Measurements from ENCODE around the gene GTF3C4.

GTF3C4 gene

DNA sequence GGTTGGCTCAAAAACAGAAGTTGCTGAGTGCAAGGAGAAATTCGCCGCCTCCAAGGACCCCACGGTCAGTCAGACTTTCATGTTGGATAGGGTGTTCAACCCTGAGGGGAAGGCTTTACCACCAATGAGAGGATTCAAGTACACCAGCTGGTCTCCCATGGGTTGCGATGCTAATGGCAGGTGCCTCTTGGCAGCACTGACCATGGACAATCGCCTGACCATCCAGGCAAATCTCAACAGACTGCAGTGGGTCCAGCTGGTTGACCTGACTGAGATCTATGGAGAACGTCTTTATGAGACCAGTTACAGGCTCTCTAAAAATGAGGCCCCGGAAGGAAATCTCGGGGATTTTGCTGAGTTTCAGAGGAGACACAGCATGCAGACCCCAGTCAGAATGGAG lies 7.7 kb downstream of the GTF3C4 start:
- peaks cover 25% of the 10 kb centered on the region for H3K79me1 ChIP-seq (replicated peaks; ENCODE audit: low read length, poor library complexity, severe bottlenecking)
- no peak overlapping the region for H3K18ac ChIP-seq (ENCODE audit: low read depth in 1 of 2, low read length in 2 of 2)
- no peak overlapping the region for H2BK120ac ChIP-seq (ENCODE audit: low read depth, low read length)
- H2BK15ac ChIP-seq (ENCODE audit: low read depth, poor library complexity, severe bottlenecking) = no peak overlapping the region
- H3K4ac ChIP-seq (ENCODE audit: low read depth in 1 of 2, low read length in 2 of 2) = no peak overlapping the region
- H2BK12ac ChIP-seq (ENCODE audit: low read length in 2 of 2) = no peak overlapping the region
- H2AFZ ChIP-seq (ENCODE audit: low read depth, low read length) = no peak overlapping the region
- no peak overlapping the region for H3K14ac ChIP-seq (ENCODE audit: low read length in 2 of 2)
- over 99% methylated on average over 8 of the region's 8 CpGs for WGBS
- DNase-seq = no peak
- no peak overlapping the region for H4K8ac ChIP-seq (ENCODE audit: low read length)
- H3K27me3 ChIP-seq (ENCODE audit: control insufficient read depth in 1 of 2, insufficient read depth in 1 of 2, low read length in 2 of 2) = no peaks in the 10 kb centered on the region
- no peak overlapping the region for H3K4me2 ChIP-seq (ENCODE audit: low read length, poor library complexity, severe bottlenecking)
- H3K27ac ChIP-seq (ENCODE audit: low read length, poor library complexity, severe bottlenecking) = no peak overlapping the region
- H2AK5ac ChIP-seq (ENCODE audit: low read length, severe bottlenecking) = no peak overlapping the region
- H3K23ac ChIP-seq (ENCODE audit: low read length in 2 of 2) = no peak overlapping the region
- H3K4me3 ChIP-seq (ENCODE audit: insufficient read depth in 1 of 2, low read depth in 1 of 2, low read length in 2 of 2) = no peak overlapping the region
- no peak overlapping the region for H2BK5ac ChIP-seq (ENCODE audit: low read depth, low read length, poor library complexity, severe bottlenecking)
- H3K9me3 ChIP-seq (ENCODE audit: control insufficient read depth, low read length) = no peaks in the 10 kb centered on the region
- H3K36me3 ChIP-seq (ENCODE audit: control insufficient read depth in 1 of 2, insufficient read depth in 2 of 2, low read depth in 1 of 2, low read length in 2 of 2) = peaks cover 20 to 39% of the 10 kb centered on the region in 2 experiments
- H3K4me1 ChIP-seq (ENCODE audit: control insufficient read depth, insufficient read depth, low read depth, low read length) = peaks cover 4% of the 10 kb centered on the region
- no peak overlapping the region for H3K9ac ChIP-seq (ENCODE audit: low read length)
- H4K91ac ChIP-seq (ENCODE audit: low read length) = no peak overlapping the region

DNA sequence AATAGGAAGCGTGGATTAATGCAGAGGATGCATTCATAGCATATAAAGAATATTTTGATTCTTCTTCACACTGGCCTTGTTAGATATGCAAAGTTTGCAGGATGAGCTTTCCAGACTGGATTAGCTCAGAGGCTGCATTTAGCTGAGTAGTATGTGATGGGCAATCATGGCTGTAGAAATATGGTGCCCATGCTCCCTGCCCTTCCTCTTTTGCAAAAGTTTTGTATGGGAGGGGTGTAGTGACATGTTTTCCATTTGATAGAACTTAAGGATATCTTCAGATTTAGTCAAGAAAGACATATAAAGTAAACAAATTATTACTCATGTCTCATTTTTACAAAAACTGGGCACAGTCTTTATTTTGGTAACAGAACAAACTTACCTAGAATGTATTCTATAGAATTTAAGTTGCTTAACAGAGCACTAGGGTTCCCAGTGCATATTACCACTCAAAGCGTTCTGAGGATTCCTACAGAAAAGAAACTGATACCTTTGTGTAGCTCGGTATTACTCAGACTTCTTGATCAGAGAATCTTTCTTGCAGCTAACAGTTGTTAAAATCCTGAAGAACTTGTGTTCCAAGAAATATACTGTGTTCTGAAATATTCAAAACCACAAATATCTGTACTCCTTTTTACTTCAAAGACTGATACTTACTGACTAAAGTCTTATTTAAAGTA lies 9.8 kb downstream of the GTF3C4 start:
- 100% methylated on average over 3 of the region's 3 CpGs for WGBS
- H2BK12ac ChIP-seq (ENCODE audit: low read length in 2 of 2) = no peak overlapping the region
- no peak overlapping the region for H3K4me2 ChIP-seq (ENCODE audit: low read length, poor library complexity, severe bottlenecking)
- no peak overlapping the region for H2BK5ac ChIP-seq (ENCODE audit: low read depth, low read length, poor library complexity, severe bottlenecking)
- no peak overlapping the region for H2AFZ ChIP-seq (ENCODE audit: low read depth, low read length)
- DNase-seq = no peak
- H4K8ac ChIP-seq (ENCODE audit: low read length) = no peak overlapping the region
- H2BK15ac ChIP-seq (ENCODE audit: low read depth, poor library complexity, severe bottlenecking) = no peak overlapping the region
- H3K9me3 ChIP-seq (ENCODE audit: control insufficient read depth, low read length) = no peaks in the 10 kb centered on the region
- peaks cover 33% of the 10 kb centered on the region for H3K79me1 ChIP-seq (replicated peaks; ENCODE audit: low read length, poor library complexity, severe bottlenecking)
- no peak overlapping the region for H3K4ac ChIP-seq (ENCODE audit: low read depth in 1 of 2, low read length in 2 of 2)
- no peak overlapping the region for H3K23ac ChIP-seq (ENCODE audit: low read length in 2 of 2)
- H3K9ac ChIP-seq (ENCODE audit: low read length) = no peak overlapping the region
- H3K36me3 ChIP-seq (ENCODE audit: control insufficient read depth in 1 of 2, insufficient read depth in 2 of 2, low read depth in 1 of 2, low read length in 2 of 2) = peaks cover 28 to 58% of the 10 kb centered on the region in 2 experiments
- H4K91ac ChIP-seq (ENCODE audit: low read length) = no peak overlapping the region
- H3K27ac ChIP-seq (ENCODE audit: low read length, poor library complexity, severe bottlenecking) = no peak overlapping the region
- no peak overlapping the region for H2BK120ac ChIP-seq (ENCODE audit: low read depth, low read length)
- H3K14ac ChIP-seq (ENCODE audit: low read length in 2 of 2) = no peak overlapping the region
- peaks cover 2% of the 10 kb centered on the region for H3K4me1 ChIP-seq (ENCODE audit: control insufficient read depth, insufficient read depth, low read depth, low read length)
- H3K4me3 ChIP-seq (ENCODE audit: insufficient read depth in 1 of 2, low read depth in 1 of 2, low read length in 2 of 2) = no peak overlapping the region
- no peak overlapping the region for H3K18ac ChIP-seq (ENCODE audit: low read depth in 1 of 2, low read length in 2 of 2)
- H3K27me3 ChIP-seq (ENCODE audit: control insufficient read depth in 1 of 2, insufficient read depth in 1 of 2, low read length in 2 of 2) = no peaks in the 10 kb centered on the region
- no peak overlapping the region for H2AK5ac ChIP-seq (ENCODE audit: low read length, severe bottlenecking)

DNA sequence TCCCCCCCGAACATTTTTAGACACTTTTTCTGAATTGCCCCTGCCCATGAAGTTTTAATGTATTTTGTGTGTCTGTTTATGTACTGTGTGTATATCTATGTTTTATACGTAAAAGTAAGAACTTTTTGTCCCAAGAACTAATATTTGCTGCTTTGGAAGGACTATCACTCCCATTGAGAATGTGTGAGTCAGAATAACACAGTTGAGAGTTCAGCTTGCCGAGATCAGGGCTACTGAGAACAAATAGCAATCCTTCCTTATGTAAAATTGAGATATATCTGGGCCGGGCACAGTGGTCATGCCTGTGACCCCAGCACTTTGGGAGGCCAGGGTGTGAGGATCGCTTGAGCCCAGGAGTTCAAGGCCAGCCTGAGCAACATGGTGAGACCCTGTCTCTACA lies 11.3 kb downstream of the GTF3C4 start:
- Histone ChIP-seq H2AFZ (ENCODE audit: low read depth, low read length) (no peak overlapping the region), H3K4me3 (ENCODE audit: insufficient read depth in 1 of 2, low read depth in 1 of 2, low read length in 2 of 2) (no peak overlapping the region), H3K9ac (ENCODE audit: low read length) (no peak overlapping the region), H4K8ac (ENCODE audit: low read length) (no peak overlapping the region), H4K91ac (ENCODE audit: low read length) (no peak overlapping the region), H2BK12ac (ENCODE audit: low read length in 2 of 2) (no peak overlapping the region), H3K4me1 (ENCODE audit: control insufficient read depth, insufficient read depth, low read depth, low read length) (peaks cover 2% of the 10 kb centered on the region), H3K9me3 (ENCODE audit: control insufficient read depth, low read length) (no peaks in the 10 kb centered on the region), H2BK5ac (ENCODE audit: low read depth, low read length, poor library complexity, severe bottlenecking) (no peak overlapping the region), H3K4me2 (ENCODE audit: low read length, poor library complexity, severe bottlenecking) (no peak overlapping the region), H3K27ac (ENCODE audit: low read length, poor library complexity, severe bottlenecking) (no peak overlapping the region), H2AK5ac (ENCODE audit: low read length, severe bottlenecking) (no peak overlapping the region), H2BK120ac (ENCODE audit: low read depth, low read length) (no peak overlapping the region), H3K14ac (ENCODE audit: low read length in 2 of 2) (no peak overlapping the region), H3K18ac (ENCODE audit: low read depth in 1 of 2, low read length in 2 of 2) (no peak overlapping the region), H3K4ac (ENCODE audit: low read depth in 1 of 2, low read length in 2 of 2) (no peak overlapping the region), H3K36me3 (ENCODE audit: control insufficient read depth in 1 of 2, insufficient read depth in 2 of 2, low read depth in 1 of 2, low read length in 2 of 2) (peaks cover 29 to 73% of the 10 kb centered on the region in 2 experiments), H3K27me3 (ENCODE audit: control insufficient read depth in 1 of 2, insufficient read depth in 1 of 2, low read length in 2 of 2) (no peaks in the 10 kb centered on the region), H3K23ac (ENCODE audit: low read length in 2 of 2) (no peak overlapping the region), H2BK15ac (ENCODE audit: low read depth, poor library complexity, severe bottlenecking) (no peak overlapping the region), H3K79me1 (replicated peaks; ENCODE audit: low read length, poor library complexity, severe bottlenecking) (peaks cover 41% of the 10 kb centered on the region)
- no peak for DNase-seq
- WGBS = 97% methylated on average over 3 of the region's 5 CpGs

DNA sequence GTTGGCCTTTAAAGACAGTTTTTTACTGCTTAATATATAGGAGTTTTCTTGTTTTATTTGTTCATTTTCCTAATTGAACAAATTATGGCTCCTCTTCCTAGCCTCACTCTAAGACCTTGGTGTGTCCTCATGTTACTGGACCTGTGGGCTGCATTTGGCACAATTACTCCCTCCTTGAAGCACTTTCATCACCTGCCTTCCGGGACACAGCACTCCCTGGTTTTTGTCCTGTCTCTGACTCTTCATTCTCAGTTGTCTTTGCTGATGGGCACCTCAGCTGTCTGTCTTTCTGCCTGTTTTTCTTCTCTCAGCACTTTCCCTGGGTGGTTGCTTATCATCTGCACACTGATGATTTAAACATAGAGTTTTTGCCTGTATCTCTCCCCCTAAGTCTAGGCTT lies 13.6 kb downstream of the GTF3C4 start:
- H3K9me3 ChIP-seq (ENCODE audit: control insufficient read depth, low read length) = no peaks in the 10 kb centered on the region
- H3K4me2 ChIP-seq (ENCODE audit: low read length, poor library complexity, severe bottlenecking) = no peak overlapping the region
- no peak overlapping the region for H3K4ac ChIP-seq (ENCODE audit: low read depth in 1 of 2, low read length in 2 of 2)
- peaks cover 32 to 84% of the 10 kb centered on the region in 2 experiments for H3K36me3 ChIP-seq (ENCODE audit: control insufficient read depth in 1 of 2, insufficient read depth in 2 of 2, low read depth in 1 of 2, low read length in 2 of 2)
- H3K79me1 ChIP-seq (replicated peaks; ENCODE audit: low read length, poor library complexity, severe bottlenecking) = peaks cover 33% of the 10 kb centered on the region
- 100% methylated on average over 1 of the region's 1 CpG for WGBS
- H3K18ac ChIP-seq (ENCODE audit: low read depth in 1 of 2, low read length in 2 of 2) = no peak overlapping the region
- H3K9ac ChIP-seq (ENCODE audit: low read length) = no peak overlapping the region
- H2BK15ac ChIP-seq (ENCODE audit: low read depth, poor library complexity, severe bottlenecking) = no peak overlapping the region
- H3K27me3 ChIP-seq (ENCODE audit: control insufficient read depth in 1 of 2, insufficient read depth in 1 of 2, low read length in 2 of 2) = no peaks in the 10 kb centered on the region
- H2BK120ac ChIP-seq (ENCODE audit: low read depth, low read length) = no peak overlapping the region
- H3K4me3 ChIP-seq (ENCODE audit: insufficient read depth in 1 of 2, low read depth in 1 of 2, low read length in 2 of 2) = no peak overlapping the region
- no peak overlapping the region for H4K8ac ChIP-seq (ENCODE audit: low read length)
- peaks cover 2% of the 10 kb centered on the region for H3K4me1 ChIP-seq (ENCODE audit: control insufficient read depth, insufficient read depth, low read depth, low read length)
- H4K91ac ChIP-seq (ENCODE audit: low read length) = no peak overlapping the region
- no peak overlapping the region for H2BK5ac ChIP-seq (ENCODE audit: low read depth, low read length, poor library complexity, severe bottlenecking)
- no peak overlapping the region for H3K23ac ChIP-seq (ENCODE audit: low read length in 2 of 2)
- no peak for DNase-seq
- H3K14ac ChIP-seq (ENCODE audit: low read length in 2 of 2) = no peak overlapping the region
- H3K27ac ChIP-seq (ENCODE audit: low read length, poor library complexity, severe bottlenecking) = no peak overlapping the region
- H2AK5ac ChIP-seq (ENCODE audit: low read length, severe bottlenecking) = no peak overlapping the region
- no peak overlapping the region for H2AFZ ChIP-seq (ENCODE audit: low read depth, low read length)
- H2BK12ac ChIP-seq (ENCODE audit: low read length in 2 of 2) = no peak overlapping the region

All from mesenchymal stem cell (in vitro differentiated cells and primary cell).